T-helper 1 cell treated with Interleukin-12 subunit alpha and Interleukin-12 subunit beta and Interleukin-4 antibody, amounts not matched to agents 30 ng/mL and 1 ng/mL, for 36 hours (primary cell): ENCODE measurements around the gene PTPRM. TPM values are rescaled to one million over a fixed set of nuclear protein-coding genes. Genes with fewer than 3 reads are reported as not detected.

Experiments
- intact Hi-C: fragments of 100-400 bp; cut with micrococcal nuclease; formaldehyde crosslinking; loops from one replicate; pipeline ENCODE4 v1.15.1; 2024
- total RNA-seq: library from RNA; stranded (reverse); gene quantifications from 2 replicates; pipeline ENCODE4 v1.2.3, GENCODE V29; 2022

Gene PTPRM
- total RNA-seq, 1 donor from 2014 or later = 8.2 TPM

DNA sequence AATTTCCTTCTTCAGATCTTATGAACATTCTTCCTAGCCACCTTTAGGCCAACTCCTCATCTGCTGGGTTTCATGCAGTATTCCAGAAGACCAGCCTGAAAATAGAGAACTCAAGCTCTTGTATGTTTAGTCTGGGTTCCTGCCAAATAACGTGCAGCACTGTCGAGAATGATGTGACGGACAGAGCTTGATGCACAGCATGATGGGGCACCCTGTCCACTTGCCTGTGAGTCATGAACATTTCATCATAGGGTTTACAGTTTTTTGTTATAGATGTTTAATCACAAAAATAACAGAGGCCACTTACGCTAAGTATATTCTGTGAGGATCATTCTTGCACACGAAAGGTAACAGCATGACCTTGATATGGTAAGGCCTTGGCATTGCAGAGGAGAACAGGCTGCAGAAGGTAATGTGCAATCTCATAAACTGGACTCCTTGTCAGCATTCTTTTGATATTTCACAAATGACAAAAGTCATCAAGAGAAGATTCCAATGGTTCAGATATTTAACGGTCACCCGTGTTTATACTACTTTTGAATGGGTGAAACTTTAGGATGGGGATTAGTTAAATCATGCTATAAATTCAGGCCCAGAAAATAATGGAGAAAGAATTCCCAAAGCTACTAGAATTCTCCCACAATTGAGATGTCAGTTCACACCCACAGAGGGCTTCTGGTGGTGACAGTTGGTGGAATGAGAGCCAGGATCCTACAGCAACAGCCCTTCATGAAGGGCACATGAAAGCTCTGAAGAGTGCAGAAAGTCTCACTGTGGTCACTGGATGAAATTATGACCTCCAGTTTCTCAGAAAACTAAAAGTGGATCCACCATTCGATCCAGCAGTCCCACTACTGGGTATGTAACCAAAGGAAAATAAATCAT lies 646.0 kb downstream of the PTPRM start:
- intact Hi-C loops = no loop called here

DNA sequence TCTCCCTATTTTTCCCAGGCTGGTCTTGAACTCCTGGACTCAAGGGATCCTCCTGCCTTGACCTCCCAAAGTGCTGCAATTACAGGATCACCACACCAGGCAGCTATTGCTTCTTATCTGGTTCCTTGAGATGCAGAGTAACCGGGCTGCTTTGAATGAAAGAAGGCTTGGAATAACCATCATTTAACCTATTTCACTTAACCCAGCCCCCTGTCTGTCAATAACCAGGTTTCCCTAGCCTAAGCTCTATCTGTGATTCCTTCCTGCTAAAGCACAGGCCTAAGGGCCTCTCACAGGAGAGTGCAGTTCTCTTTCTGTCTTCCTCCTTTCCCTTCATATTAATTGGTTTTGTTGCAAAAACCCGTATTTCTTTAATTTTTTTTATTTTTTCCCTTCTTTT lies 648.6 kb downstream of the PTPRM start:
- intact Hi-C loops = no loop called here

GRCh38 chr18:8217051-8217564 lies 650.0 kb downstream of the PTPRM start:
- intact Hi-C loops = no loop called here

GRCh38 chr18:8218197-8218596 lies 651.1 kb downstream of the PTPRM start:
- intact Hi-C loops = no loop called here

DNA sequence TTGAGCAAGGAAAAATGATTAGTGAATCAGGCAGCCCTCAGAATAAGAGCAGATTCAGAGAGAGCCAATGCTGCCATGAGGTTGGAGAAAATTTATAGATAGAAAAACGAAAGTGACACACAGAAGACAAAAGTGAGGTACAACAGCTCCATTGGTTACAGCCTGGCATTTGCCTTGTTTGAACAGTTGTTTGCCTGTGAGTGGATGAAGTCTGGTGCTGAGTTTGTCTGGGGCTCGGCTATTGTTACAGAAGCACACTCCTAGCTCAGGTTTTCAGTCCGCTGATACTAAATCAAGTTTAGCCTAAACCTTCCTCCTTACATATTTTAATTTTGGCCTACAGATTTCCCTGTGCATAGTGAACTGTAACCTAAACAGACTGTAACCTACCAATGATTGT lies 654.3 kb downstream of the PTPRM start:
- intact Hi-C loops = no loop called here

- intact Hi-C loops = no loop called here
Observed at GRCh38 chr18:8224576-8224975, 657.5 kb downstream of the PTPRM start.

- intact Hi-C loops = no loop called here
Observed at GRCh38 chr18:8229040-8229439, 661.9 kb downstream of the PTPRM start.

DNA sequence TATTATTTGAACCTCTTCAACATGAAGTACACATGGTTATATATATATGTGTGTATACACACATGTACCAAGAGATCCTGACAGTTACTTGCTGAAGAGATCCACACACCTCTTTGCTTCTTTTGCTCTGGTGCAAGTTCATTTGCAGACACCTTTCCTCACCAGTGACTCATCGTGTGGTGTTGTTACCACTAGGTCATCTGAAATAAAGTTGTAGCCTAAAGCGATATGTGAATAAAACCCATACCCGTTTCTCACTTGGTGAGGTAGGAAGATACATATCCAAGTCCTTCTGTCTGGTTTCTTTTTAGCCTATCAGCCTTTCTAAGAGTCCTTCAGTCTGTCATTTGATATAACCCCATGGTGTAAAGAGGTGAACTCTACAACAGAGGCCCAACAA lies 662.7 kb downstream of the PTPRM start:
- intact Hi-C loops = no loop called here

GRCh38 chr18:8231316-8231715 lies 664.2 kb downstream of the PTPRM start:
- intact Hi-C loops = no loop called here

DNA sequence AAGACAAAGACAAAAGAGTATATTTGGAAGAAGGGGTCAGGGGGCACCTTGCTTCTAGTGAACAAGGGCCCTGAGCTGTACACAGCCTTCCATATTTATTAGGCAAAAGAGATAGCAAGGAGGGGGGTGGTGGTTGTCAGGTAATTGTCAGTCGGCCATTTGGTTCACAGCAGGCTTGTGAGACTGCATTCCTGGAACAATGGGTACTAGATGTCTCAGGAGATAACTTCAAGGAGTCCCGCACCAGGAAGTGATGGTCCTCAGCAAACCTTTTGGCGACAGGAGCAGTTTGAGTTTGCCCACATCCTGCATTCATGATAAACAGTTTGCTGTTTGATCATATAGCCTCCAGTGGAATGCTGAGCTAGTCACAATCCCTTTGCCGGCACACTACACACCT lies 665.7 kb downstream of the PTPRM start:
- intact Hi-C loops = no loop called here

DNA sequence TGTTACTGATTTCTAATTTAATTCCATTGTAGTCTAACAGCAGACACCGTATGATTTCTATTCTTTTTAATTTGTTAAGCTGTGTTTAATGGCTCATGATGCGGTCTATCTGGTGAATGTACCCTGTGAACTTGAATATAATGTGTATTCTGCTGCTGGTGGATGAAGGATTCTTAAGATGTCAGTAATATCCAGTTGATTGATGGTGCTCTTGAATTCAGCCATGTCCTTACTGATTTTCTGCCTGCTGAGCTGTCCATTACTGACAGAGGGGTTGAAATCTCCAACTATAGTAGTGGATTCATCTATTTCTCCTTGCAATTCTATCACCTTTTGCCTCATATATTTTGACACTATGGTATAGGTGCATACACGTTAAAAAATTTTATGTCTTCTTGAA lies 668.8 kb downstream of the PTPRM start:
- intact Hi-C loops = no loop called here

DNA sequence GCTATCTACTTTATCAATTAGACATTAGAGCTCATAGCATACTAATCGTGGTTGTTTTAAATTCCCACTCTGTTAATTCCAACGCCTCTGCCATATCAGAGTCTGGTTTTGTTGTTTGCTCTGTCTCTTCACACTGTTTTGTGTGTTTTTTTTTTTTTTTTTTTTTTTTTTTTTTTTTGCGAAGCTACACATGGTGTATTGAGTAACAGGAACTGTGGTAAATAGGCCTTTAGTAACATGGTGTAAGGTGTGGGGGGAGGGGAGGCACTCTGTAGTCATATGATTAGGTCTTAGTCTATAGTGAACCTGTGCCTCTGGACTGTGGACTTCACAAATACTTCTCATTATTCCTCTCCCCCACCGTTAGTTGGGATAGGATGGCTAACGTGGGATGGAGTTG lies 671.4 kb downstream of the PTPRM start:
- intact Hi-C loops = no loop called here

- intact Hi-C loops = no loop called here
Observed at GRCh38 chr18:8241731-8242130, 674.6 kb downstream of the PTPRM start.

DNA sequence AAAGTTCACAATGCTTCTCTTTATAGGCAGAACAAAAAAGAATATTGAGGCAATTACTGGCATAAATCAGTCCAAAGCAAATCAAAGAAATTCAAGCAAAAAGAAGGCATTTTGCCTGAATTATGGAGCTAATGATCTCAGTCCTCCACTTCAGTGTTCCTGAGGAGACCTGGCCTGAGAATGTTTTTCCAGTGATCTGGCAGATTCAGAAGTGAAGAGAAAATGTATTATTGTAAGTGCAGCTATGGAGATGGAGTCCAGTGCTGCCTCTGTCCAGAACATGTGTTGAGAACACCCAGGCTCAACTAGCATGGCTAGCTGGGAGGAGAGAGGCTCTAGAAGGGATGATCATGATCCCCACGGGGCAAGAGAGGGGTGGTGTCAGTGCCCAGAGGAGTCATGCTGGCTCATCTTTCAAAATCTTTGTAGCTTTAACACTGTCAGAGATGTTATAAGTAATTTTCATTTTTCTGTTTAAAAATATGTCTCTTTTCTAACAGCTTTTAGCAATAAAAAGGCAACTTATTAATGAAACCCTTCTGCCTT lies 675.1 kb downstream of the PTPRM start:
- intact Hi-C loops = no loop called here

GRCh38 chr18:8247700-8248099 lies 680.6 kb downstream of the PTPRM start:
- intact Hi-C loops = no loop called here

- intact Hi-C loops = no loop called here
Observed at GRCh38 chr18:8248576-8248975, 681.5 kb downstream of the PTPRM start.

DNA sequence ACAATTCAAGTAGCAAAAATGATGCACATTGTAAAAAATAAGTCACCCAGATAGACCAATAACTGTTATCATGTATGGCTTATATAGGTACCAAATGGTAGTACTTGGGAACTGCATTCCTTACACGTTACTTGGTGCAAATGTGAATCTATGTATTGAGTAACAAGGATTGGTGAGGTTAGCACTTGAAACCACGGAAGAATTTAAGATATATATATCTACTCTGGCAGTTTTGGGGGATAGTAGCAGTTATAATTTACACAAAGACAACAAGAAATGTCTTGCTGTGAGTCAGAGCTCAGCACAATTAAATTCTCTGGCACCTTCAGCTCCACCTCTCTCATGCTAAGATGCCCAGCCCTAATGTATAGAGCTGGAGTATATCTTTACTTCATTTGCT lies 682.7 kb downstream of the PTPRM start:
- intact Hi-C loops = no loop called here

DNA sequence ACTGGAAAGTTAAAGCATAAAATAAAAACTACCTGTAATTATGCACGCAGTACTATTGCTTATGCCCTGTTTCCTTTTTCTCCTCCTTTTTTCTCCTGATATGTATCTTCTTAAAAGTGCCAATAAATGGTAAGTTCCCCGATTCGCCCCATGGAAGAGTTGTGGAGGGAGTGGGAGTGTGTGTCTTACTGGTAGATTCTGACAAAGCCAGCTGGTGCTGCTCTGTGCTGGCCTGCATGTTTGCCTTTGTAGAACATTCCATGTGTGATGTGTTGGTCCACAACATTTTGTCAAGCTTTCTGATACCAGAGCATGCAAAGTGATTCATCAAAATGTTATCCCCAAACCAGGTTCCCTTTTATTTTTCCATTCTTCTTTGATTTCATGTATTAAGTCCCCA lies 685.3 kb downstream of the PTPRM start:
- intact Hi-C loops = no loop called here

- intact Hi-C loops = no loop called here
Observed at GRCh38 chr18:8253944-8254343, 686.8 kb downstream of the PTPRM start.

- intact Hi-C loops = no loop called here
Observed at GRCh38 chr18:8254654-8255053, 687.5 kb downstream of the PTPRM start.

- intact Hi-C loops = no loop called here
Observed at GRCh38 chr18:8257851-8258434, 690.8 kb downstream of the PTPRM start.

- intact Hi-C loops = no loop called here
Observed at GRCh38 chr18:8260319-8260718, 693.2 kb downstream of the PTPRM start.

DNA sequence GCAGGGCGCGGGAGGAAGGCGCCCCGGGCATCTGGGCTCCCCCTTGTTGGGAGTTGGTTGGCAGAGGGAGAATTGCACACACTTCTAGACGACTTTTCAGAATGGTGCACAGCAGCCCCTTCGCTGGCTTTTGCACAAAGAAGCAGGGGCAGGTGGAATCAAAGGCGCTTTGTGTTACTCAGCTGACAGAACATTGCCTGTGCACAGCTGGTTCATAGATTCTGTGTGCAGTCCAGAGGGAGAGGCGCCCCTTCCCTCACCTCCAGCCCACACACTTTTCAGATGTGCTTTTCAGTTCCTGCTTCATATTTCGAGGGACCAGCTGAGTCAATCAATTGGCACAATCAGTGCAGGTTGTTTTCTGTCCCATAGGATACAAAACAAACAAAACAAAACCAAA lies 693.7 kb downstream of the PTPRM start:
- intact Hi-C loops = no loop called here
